ENCODE data around the gene IGF2R.

The IGF2R gene

DNA sequence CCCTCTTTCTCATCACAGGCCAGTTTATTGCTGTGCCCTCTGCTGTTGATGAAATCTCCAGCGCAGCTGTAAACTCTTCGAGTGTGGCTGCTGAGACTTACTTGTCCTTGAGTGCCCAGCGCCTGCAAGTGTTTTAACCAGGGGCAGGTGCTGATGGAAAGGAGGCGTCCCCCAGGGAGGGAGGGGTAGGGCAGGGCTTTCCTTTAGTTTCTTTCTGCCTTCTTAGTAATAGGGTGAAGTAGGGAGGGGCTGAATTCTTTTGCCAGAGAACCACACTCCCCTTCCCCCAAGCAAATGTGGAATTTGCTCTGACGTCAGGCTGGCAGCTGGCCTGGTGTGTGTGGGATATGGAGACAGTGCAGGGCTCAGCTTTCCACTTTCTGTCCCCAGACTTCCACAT, 61.2 kb downstream of the IGF2R start:
- no peak for DNase-seq

DNA sequence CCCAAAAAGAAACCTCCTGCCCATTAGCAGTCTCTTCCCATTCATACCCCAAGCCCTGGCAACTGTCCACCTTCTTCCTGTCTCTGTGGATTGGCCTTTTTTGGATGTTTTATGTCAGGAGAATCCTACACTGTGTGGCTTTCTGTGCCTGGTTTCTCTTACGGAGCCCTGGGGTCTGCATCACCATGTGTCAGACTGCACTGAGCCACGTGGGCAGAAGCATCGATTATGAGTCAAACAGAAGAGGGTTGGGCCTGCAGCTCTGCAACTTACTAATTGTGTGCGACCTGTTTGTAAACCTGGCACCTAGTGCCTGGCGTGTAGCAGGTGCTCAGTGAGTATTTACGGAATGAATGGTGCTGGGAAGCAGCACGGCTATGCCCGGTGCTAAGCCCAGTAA, 62.6 kb downstream of the IGF2R start:
- DNase-seq, result no peak

- no peak for DNase-seq
Observed at GRCh38 chr6:160031871-160032270, 63.0 kb downstream of the IGF2R start.

DNA sequence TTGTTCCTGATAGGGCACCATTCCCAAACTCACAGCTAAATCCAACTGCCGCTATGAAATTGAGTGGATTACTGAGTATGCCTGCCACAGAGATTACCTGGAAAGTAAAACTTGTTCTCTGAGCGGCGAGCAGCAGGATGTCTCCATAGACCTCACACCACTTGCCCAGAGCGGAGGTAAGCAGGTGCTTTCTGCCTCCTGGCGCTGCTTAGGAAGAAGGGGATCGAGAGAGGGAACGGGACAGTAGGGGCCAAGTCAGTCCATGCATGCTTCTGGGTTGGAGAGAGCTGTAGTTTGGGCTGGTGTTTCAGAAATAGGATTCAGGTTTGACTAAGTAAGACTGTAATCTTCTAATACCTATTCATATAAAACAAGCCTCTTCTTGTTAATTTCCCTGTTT, 63.7 kb downstream of the IGF2R start:
- no peak for DNase-seq

DNA sequence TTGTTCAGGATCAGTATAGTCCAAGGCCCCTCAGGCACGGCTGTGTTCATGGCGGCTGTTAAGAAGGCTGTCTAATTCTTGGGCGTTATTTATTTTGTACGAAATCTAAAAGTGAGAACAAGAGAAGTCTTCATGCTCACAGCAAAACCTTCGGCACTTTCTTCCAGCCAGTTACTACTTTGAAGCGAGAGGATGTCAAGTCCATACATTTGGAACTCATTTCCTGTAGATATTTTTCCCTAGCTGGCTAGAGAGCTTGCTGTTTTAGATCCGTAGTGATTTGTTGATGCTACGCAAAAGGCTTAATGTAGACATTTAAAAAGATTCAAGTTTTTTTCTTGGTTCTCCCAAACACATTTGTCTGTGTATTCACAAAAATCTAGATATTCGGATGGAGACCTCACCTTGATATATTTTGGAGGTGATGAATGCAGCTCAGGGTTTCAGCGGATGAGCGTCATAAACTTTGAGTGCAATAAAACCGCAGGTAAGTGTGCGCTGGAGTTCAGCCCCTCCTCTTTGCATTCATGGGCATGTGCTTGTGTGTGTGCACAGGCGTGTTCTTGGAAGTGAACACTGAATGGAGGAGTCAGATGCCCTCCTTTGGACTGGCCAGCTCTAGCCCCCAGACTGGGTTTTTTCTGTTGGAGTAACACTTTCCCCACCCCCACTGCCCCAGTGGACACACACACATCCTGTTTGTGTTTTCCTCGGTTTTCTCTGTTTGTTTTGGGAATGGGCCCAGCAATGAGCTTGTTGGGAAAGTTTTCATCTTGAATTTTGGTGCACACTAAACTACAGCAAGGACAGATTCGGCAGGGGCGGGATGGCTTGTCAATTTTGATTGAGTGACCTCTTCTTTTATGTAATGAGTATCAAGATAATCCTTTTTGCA, 65.4 kb downstream of the IGF2R start:
- DNase-seq, result no peak

- DNase-seq, result no peak
Observed at GRCh38 chr6:160035241-160035640, 66.4 kb downstream of the IGF2R start.

- DNase-seq, result no peak
Observed at GRCh38 chr6:160035693-160036330, 66.9 kb downstream of the IGF2R start.

- no peak for DNase-seq
Observed at GRCh38 chr6:160036331-160036695, 67.4 kb downstream of the IGF2R start.

DNA sequence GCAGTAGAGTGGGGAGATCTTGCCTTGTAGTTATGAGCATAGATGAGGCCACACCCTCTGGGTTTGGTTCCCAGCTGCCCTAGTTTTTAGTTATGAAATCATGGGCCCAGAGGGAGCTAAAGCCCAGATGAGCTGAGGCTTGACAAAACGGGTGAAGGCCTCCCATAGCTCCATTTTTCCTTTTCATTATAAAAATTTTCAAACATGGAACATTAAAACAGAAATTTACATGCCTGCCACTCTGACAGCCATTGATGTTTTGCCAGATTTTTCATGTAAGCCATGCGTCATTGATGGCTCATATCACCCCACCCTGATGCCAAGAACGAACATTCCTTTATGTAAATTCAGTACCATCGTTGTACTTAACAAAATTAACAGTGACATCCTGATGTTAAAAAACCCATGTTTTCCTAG, 67.9 kb downstream of the IGF2R start:
- no peak for DNase-seq

DNA sequence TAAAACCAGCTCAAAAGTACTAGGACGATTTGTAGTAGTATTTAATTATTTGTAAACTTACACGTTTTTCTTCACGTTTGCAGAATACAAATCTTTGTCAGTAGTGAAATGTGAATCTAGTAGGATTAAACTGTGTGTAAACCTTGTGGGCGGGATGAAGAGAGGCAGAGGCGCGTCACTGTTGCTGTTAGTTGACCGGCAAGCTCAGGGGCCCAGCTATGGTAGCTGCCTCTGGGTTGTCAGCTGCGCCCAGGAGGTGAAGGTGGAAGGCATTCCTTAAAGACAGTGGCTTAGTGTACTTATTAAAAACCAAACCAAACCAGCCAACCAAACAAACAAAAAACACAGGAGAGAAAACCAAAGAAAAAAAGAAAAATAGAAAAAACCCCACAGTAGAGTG, 69.6 kb downstream of the IGF2R start:
- no peak for DNase-seq

DNA sequence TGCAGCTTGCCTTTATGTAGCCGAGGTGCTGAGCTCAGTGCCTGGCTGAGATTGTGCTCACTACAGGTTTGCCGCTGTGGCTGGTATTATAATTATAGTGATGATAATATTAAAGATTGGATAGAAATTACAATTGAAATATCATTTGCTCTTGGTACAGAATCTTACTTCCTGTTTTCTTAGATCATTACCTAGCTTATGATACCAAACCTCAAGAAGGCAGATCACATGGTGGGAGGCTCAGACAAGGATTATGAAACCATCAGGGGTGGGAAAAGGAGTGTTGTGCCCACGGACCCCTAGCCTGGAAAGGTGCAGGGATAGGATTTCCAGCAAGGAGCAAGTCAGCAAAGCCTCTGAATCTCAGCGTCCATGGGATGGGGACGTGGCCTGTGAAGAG, 70.6 kb downstream of the IGF2R start:
- DNase-seq, result no peak

- no peak for DNase-seq
Observed at GRCh38 chr6:160040055-160040454, 71.2 kb downstream of the IGF2R start.

GRCh38 chr6:160040527-160041264, 71.8 kb downstream of the IGF2R start:
- no peak for DNase-seq

DNA sequence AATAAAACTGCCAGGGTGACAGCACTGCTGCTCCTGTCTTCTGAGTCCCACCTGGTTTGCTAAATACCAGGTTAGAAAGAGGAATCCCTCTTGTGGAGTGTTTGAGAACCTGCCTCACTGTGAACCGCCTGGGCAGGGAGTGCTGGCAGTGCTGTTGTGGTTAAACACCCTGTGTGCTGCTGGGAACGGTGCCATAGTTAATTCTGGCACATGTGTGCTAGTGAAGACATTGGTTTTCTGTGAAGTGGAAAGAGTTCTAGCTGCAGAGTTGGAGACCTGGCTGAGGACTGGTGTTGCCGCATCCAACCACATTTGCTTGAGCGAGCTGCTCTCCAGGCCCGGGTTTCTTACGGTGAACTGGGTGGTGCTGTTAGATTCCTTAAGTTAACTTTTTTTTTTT, 72.7 kb downstream of the IGF2R start:
- DNase-seq, result no peak

GRCh38 chr6:160042014-160042773, 73.3 kb downstream of the IGF2R start:
- no peak for DNase-seq

DNA sequence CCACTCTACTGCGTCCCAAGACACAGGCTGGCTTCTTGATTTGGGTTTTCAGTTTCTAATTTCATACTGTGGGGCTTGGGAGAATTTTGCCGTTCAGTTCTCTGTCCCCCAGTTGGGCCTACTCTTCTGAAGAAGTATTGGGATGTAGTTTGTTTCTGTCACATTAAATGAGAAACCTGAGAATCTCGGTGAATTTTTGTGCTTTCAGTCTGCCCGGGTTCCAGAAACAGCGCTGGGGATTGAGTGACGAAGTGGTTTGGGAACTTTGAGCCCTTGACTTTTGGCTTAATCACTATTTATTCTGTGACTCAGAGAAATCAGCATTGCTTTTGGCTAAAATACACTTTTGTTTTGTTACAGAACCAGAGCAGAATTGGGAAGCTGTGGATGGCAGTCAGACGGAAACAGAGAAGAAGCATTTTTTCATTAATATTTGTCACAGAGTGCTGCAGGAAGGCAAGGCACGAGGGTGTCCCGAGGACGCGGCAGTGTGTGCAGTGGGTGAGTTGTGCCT, 74.0 kb downstream of the IGF2R start:
- no peak for DNase-seq

DNA sequence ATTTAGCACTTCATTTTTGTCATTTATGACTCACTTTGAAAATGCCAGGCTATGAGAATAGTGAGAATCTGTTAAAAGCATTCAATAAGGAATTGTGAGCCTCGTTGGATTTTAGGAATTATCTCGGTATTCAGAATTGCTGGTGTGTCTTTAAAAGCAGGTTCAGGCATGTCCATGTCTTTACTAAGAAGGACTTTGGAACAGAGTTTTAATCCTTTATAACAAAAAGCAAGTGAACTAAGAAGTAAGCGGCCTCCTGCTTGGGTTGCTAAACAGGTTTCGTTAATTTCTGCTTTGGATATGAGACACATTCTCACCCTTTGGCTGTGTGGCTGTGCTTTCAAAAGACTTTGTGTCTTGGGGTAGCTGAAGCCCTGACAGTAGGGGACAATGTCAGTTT, 74.9 kb downstream of the IGF2R start:
- DNase-seq, result no peak

DNA sequence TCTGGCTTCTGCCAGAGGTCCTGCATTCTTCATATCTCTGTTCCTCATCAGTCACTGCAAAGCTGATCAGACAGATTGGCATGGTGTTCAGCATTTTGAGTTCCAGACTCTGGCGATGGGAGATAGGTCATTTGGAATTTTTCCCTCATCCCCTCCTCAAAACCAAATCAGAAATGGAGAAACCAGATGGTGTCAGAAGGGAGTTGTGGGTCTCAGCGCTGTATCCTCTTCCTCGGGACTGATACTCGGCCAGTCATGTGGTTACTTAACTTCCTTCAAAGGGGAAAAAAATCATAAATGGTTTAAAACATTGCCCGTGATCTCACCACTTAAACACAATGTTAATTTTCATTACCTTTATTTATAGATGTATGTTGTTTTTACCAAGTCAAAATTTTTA, 75.8 kb downstream of the IGF2R start:
- no peak for DNase-seq

DNA sequence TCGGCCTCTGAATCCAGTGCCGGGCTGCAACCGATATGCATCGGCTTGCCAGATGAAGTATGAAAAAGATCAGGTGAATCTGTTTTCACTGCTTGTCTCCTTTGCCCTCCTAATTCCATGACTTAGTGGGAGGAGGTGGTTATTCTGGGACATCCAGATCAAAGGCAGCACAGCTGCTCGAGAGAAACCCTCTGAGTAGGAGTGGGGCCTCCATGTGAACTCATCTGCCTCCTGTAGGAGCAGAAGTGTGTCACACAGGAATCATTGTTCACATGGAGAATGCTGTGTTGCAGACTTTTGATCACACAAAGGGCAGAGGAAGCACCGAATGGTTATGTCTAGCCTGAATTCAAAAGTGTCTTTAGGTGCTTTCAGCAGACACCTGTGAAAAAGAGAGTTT, 79.6 kb downstream of the IGF2R start:
- DNase-seq, result no peak

GRCh38 chr6:160049346-160049745, 80.5 kb downstream of the IGF2R start:
- no peak for DNase-seq

DNA sequence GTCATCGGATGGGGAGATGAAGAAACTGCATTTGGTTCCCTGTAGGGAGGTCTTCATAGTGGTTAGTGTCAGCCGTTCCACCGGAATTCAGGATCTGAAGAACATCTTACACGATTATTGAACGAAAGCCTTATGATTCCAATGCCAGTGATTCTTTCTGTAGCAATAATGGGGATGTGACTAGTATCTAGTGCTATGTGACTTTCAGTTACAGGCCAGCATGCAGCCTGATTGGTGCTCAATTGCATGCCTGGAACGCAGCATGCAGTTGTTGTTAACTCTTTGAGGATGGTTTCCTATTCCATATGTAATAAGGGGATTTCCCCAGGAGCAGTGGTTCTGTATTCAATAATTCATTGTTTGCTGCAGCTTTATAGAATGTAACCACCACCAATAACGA, 81.1 kb downstream of the IGF2R start:
- DNase-seq, result no peak

DNA sequence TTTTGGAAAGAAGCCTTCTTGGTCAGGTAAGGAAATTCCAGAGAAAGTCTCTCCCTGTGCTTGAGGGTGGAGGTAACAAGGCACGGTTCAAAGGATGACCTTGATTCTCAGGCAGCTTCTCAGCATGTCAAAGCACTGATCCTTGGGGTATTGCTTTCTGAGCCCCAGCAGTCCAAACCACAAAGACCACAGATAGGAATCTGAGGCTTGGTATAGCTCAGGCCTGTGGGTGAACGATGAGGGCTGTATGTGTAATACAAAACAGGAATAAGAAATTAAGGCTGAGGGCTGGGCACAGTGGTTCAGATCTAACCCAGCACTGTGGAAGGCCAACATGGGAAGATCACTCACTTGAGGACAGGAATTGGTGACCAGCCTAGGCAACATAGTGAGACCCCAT, 82.5 kb downstream of the IGF2R start:
- DNase-seq, result no peak

DNA sequence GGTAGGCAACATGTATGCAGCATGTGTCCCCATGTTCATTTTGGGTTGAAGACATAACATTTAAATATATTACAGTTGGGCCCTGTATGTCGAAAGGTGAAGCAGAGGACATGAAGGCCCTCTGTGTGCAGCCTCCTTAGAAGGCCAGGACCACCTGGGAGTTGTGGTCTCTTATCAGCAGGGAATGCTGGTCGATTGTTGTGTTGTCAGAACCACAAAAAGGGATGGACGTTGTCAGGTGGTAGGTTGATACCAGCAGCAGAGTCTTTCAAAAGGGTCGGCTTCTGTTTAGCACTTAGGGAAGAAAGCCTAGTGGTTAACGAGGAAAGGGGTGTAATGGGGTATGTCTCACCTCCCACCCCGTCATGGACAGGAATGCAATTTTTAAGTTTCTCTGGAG, 85.4 kb downstream of the IGF2R start:
- DNase-seq, result no peak
